WTC11 (cell line): ENCODE data around the gene LOC128125822.

Experiments used
- ATAC-seq: fragments of 200-7000 bp; cut with Tn5 transposase; 2 replicates; pipeline ENCODE4 v1.10.0; 2021; ENCODE audit warnings: mild to moderate bottlenecking, moderate library complexity
- CTCF ChIA-PET: fragments of 300-600 bp; sonication (Branson Sonifier 250); formaldehyde crosslinking; loops from one replicate; lab custom pipeline; 2021; ENCODE audit warnings: antibody characterized with exemption; lab: Charles Lee
- POLR2A ChIA-PET: fragments of 350-600 bp; sonication (Branson Sonifier 250); formaldehyde crosslinking; loops from one replicate; lab custom pipeline; 2021; ENCODE audit warnings: antibody characterized with exemption; lab: Charles Lee
- DNase-seq: peaks from one replicate; pipeline ENCODE4 v3.0.0; 2021; ENCODE audit warnings: low spot score
- H3K27ac Mint-ChIP-seq: 2 replicates; pipeline ENCODE4 v1.8.0; 2021; ENCODE audit warnings: mixed read lengths
- H3K27me3 Mint-ChIP-seq: 2 replicates; pipeline ENCODE4 v1.8.0; 2021; ENCODE audit warnings: low read depth, mild to moderate bottlenecking, moderate library complexity, mixed read lengths
- H3K36me3 Mint-ChIP-seq: 2 replicates; pipeline ENCODE4 v1.8.0; 2021; ENCODE audit warnings: mixed read lengths
- H3K4me1 Mint-ChIP-seq: 2 replicates; pipeline ENCODE4 v1.8.0; 2022; ENCODE audit warnings: mixed read lengths
- H3K4me3 Mint-ChIP-seq: 2 replicates; pipeline ENCODE4 v1.8.0; 2021; ENCODE audit warnings: mild to moderate bottlenecking, moderate library complexity, mixed read lengths
- H3K9me3 Mint-ChIP-seq: 2 replicates; pipeline ENCODE4 v1.8.0; 2021; ENCODE audit warnings: mixed read lengths
- ATF1 ChIP-seq: sonication (generic); formaldehyde crosslinking; IDR thresholded peaks from 2 replicates; pipeline ENCODE4 v1.8.1; 2023; ENCODE audit warnings: mild to moderate bottlenecking, moderate library complexity, missing genetic modification reagents
- CBFB ChIP-seq: sonication (generic); formaldehyde crosslinking; IDR thresholded peaks from 2 replicates; pipeline ENCODE4 v1.8.1; 2022; ENCODE audit warnings: mild to moderate bottlenecking, low read depth, missing genetic modification reagents
- EMX1 ChIP-seq: fragments of 250-450 bp; sonication (Bioruptor Pico); IDR thresholded peaks from 2 replicates; pipeline ENCODE4 v1.8.0; 2021; ENCODE audit warnings: mild to moderate bottlenecking
- FOXJ3 ChIP-seq: sonication (generic); formaldehyde crosslinking; IDR thresholded peaks from 2 replicates; pipeline ENCODE4 v1.9.0; 2021; ENCODE audit warnings: missing genetic modification reagents, mild to moderate bottlenecking, borderline replicate concordance
- GABPB1 ChIP-seq: sonication (generic); formaldehyde crosslinking; IDR thresholded peaks from 2 replicates; pipeline ENCODE4 v1.8.1; 2023; ENCODE audit warnings: mild to moderate bottlenecking, missing genetic modification reagents
- MXD4 ChIP-seq: fragments of 250-450 bp; sonication (Bioruptor Pico); IDR thresholded peaks from 2 replicates; pipeline ENCODE4 v1.8.0; 2021; ENCODE audit warnings: mild to moderate bottlenecking, moderate library complexity, borderline replicate concordance
- MYBL2 ChIP-seq: sonication (generic); formaldehyde crosslinking; IDR thresholded peaks from 2 replicates; pipeline ENCODE4 v1.8.1; 2023; ENCODE audit warnings: mild to moderate bottlenecking, moderate library complexity, missing genetic modification reagents
- NFATC4 ChIP-seq: fragments of 250-450 bp; sonication (Bioruptor Pico); IDR thresholded peaks from 2 replicates; pipeline ENCODE4 v1.9.0; 2021; ENCODE audit warnings: mild to moderate bottlenecking
- NR1H2 ChIP-seq: sonication (generic); formaldehyde crosslinking; IDR thresholded peaks from 2 replicates; pipeline ENCODE4 v1.9.0; 2021; ENCODE audit warnings: mild to moderate bottlenecking, moderate library complexity, missing genetic modification reagents
- RELA ChIP-seq: sonication (generic); formaldehyde crosslinking; IDR thresholded peaks from 2 replicates; pipeline ENCODE4 v1.8.1; 2022; ENCODE audit warnings: missing genetic modification reagents, mild to moderate bottlenecking, borderline replicate concordance
- RORB ChIP-seq: fragments of 250-450 bp; sonication (Bioruptor Pico); IDR thresholded peaks from 2 replicates; pipeline ENCODE4 v1.9.0; 2021; ENCODE audit warnings: mild to moderate bottlenecking
- TEAD1 ChIP-seq: sonication (generic); formaldehyde crosslinking; IDR thresholded peaks from 2 replicates; pipeline ENCODE4 v1.8.0; 2022; ENCODE audit warnings: mild to moderate bottlenecking, missing genetic modification reagents
- ZNF671 ChIP-seq: fragments of 250-450 bp; sonication (Bioruptor Pico); IDR thresholded peaks from 2 replicates; pipeline ENCODE4 v1.8.0; 2021; ENCODE audit warnings: mild to moderate bottlenecking
- TF ChIP-seq, protein P1 (sequence below): sonication (generic); formaldehyde crosslinking; IDR thresholded peaks from 2 replicates; pipeline ENCODE4 v1.8.0; 2022; ENCODE audit warnings: mild to moderate bottlenecking, missing genetic modification reagents
- TF ChIP-seq, protein P2 (sequence below): sonication (generic); formaldehyde crosslinking; IDR thresholded peaks from 2 replicates; pipeline ENCODE4 v1.8.0; 2022; ENCODE audit warnings: missing genetic modification reagents
- TF ChIP-seq, protein P3 (sequence below): sonication (generic); formaldehyde crosslinking; IDR thresholded peaks from 2 replicates; pipeline ENCODE4 v1.8.0; 2023; ENCODE audit warnings: mild to moderate bottlenecking, missing genetic modification reagents
- TF ChIP-seq, protein P4 (sequence below): fragments of 250-450 bp; sonication (Bioruptor Pico); conservative IDR thresholded peaks from 2 replicates; pipeline ENCODE4 v1.9.0; 2021; ENCODE audit warnings: mild to moderate bottlenecking
- TF ChIP-seq, protein P5 (sequence below): fragments of 250-450 bp; sonication (Bioruptor Pico); IDR thresholded peaks from 2 replicates; pipeline ENCODE4 v2.1.2; 2022; ENCODE audit warnings: mild to moderate bottlenecking, moderate library complexity

Gene LOC128125822

DNA sequence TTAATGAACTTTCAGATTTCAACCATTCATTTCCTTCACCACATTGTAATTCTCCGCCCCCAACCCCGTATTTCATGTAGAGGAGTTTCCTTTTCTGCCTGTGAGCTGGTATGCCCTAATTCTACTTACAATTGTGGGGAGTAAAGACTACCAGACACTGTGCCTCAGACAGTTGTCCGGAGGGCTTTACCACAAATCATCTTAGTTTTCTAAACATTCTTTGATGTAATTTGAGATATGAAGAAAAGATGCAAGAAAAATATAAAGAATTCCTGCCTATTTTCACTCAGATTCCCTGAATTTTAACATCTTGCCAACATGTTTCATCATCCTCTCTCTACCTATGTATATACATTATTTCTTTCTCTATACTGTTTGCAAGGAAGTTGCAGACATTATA, 28.3 kb upstream of the LOC128125822 start:
- POLR2A ChIA-PET, result no interaction called here
- DNase-seq, result no peak
- no peak for ATAC-seq
- peaks cover 2% of the 10 kb centered on the region; the same call in 1 of the 2 replicates for H3K36me3 Mint-ChIP-seq
- H3K27me3 Mint-ChIP-seq, result peaks cover 83% of the 10 kb centered on the region
- CTCF ChIA-PET, result no interaction called here
- TF ChIP-seq MXD4 (CRISPR knock-in tag) (no peak), RELA (CRISPR knock-in tag) (no peak), MYBL2 (CRISPR knock-in tag) (no peak), NFATC4 (no peak), EMX1 (no peak), ZNF671 (no peak), FOXJ3 (no peak), CBFB (CRISPR knock-in tag) (no peak), RORB (CRISPR knock-in tag) (no peak), GABPB1 (no peak), NR1H2 (no peak), TEAD1 (CRISPR knock-in tag) (no peak), ATF1 (CRISPR knock-in tag) (no peak)
- TF ChIP-seq, protein P1, sequence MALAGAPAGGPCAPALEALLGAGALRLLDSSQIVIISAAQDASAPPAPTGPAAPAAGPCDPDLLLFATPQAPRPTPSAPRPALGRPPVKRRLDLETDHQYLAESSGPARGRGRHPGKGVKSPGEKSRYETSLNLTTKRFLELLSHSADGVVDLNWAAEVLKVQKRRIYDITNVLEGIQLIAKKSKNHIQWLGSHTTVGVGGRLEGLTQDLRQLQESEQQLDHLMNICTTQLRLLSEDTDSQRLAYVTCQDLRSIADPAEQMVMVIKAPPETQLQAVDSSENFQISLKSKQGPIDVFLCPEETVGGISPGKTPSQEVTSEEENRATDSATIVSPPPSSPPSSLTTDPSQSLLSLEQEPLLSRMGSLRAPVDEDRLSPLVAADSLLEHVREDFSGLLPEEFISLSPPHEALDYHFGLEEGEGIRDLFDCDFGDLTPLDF, result no peak
- TF ChIP-seq, protein P2, sequence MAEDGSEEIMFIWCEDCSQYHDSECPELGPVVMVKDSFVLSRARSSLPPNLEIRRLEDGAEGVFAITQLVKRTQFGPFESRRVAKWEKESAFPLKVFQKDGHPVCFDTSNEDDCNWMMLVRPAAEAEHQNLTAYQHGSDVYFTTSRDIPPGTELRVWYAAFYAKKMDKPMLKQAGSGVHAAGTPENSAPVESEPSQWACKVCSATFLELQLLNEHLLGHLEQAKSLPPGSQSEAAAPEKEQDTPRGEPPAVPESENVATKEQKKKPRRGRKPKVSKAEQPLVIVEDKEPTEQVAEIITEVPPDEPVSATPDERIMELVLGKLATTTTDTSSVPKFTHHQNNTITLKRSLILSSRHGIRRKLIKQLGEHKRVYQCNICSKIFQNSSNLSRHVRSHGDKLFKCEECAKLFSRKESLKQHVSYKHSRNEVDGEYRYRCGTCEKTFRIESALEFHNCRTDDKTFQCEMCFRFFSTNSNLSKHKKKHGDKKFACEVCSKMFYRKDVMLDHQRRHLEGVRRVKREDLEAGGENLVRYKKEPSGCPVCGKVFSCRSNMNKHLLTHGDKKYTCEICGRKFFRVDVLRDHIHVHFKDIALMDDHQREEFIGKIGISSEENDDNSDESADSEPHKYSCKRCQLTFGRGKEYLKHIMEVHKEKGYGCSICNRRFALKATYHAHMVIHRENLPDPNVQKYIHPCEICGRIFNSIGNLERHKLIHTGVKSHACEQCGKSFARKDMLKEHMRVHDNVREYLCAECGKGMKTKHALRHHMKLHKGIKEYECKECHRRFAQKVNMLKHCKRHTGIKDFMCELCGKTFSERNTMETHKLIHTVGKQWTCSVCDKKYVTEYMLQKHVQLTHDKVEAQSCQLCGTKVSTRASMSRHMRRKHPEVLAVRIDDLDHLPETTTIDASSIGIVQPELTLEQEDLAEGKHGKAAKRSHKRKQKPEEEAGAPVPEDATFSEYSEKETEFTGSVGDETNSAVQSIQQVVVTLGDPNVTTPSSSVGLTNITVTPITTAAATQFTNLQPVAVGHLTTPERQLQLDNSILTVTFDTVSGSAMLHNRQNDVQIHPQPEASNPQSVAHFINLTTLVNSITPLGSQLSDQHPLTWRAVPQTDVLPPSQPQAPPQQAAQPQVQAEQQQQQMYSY (CRISPR knock-in tag), result no peak
- TF ChIP-seq, protein P3, sequence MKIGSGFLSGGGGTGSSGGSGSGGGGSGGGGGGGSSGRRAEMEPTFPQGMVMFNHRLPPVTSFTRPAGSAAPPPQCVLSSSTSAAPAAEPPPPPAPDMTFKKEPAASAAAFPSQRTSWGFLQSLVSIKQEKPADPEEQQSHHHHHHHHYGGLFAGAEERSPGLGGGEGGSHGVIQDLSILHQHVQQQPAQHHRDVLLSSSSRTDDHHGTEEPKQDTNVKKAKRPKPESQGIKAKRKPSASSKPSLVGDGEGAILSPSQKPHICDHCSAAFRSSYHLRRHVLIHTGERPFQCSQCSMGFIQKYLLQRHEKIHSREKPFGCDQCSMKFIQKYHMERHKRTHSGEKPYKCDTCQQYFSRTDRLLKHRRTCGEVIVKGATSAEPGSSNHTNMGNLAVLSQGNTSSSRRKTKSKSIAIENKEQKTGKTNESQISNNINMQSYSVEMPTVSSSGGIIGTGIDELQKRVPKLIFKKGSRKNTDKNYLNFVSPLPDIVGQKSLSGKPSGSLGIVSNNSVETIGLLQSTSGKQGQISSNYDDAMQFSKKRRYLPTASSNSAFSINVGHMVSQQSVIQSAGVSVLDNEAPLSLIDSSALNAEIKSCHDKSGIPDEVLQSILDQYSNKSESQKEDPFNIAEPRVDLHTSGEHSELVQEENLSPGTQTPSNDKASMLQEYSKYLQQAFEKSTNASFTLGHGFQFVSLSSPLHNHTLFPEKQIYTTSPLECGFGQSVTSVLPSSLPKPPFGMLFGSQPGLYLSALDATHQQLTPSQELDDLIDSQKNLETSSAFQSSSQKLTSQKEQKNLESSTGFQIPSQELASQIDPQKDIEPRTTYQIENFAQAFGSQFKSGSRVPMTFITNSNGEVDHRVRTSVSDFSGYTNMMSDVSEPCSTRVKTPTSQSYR (CRISPR knock-in tag), result no peak
- TF ChIP-seq, protein P4, sequence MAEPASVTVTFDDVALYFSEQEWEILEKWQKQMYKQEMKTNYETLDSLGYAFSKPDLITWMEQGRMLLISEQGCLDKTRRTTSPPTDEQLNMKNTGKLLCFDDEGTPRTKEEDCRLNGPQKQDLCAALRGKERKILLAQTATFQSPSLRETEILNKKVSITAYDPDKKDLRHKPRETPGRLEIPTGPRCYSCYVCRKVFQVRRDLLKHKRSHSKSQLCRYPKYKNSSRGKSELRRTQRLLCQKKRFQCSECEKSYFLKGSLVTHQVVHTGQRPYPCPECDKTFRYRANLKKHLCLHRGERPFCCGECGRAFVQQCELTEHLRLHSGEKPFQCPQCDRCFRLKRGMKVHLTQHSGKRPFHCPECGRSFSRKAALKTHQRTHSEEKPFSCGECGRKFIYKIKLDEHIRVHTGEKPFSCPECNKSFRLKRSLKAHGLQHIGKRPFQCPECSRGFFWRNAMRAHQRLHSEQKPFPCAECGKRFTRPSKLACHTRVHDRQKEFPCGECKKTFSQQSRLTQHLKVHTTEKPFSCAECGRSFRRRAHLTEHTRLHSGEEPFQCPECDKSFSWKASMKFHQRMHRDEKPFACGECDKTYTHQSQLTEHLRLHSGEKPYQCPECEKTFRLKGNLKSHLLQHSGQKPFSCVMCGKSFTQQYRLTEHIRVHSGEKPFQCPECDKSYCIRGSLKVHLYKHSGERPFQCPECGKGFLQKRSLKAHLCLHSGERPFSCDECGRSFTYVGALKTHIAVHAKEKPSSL (CRISPR knock-in tag), result no peak
- TF ChIP-seq, protein P5, sequence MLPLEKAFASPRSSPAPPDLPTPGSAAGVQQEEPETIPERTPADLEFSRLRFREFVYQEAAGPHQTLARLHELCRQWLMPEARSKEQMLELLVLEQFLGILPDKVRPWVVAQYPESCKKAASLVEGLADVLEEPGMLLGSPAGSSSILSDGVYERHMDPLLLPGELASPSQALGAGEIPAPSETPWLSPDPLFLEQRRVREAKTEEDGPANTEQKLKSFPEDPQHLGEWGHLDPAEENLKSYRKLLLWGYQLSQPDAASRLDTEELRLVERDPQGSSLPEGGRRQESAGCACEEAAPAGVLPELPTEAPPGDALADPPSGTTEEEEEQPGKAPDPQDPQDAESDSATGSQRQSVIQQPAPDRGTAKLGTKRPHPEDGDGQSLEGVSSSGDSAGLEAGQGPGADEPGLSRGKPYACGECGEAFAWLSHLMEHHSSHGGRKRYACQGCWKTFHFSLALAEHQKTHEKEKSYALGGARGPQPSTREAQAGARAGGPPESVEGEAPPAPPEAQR (CRISPR knock-in tag), result no peak
- H3K4me1 Mint-ChIP-seq, result no peaks in the 10 kb centered on the region
- H3K4me3 Mint-ChIP-seq, result no peak overlapping the region
- peaks cover 18% of the 10 kb centered on the region for H3K9me3 Mint-ChIP-seq
- H3K27ac Mint-ChIP-seq, result no peak overlapping the region
